NT2/D1 (cell line): ENCODE data around the gene GBF1.

Source experiments
- DNase-seq: peaks from one replicate; pipeline ENCODE4 v3.0.0-alpha.2; 2011; ENCODE audit warnings: low read depth, low spot score
- H3K27me3 ChIP-seq: 2 replicates; pipeline ENCODE4 v1.6.0; 2011; ENCODE audit warnings: mild to moderate bottlenecking; ENCODE audit not compliant: insufficient read length, insufficient read depth
- H3K36me3 ChIP-seq: 2 replicates; pipeline ENCODE4 v1.6.1; 2011; ENCODE audit warnings: mild to moderate bottlenecking, low read length, mixed read lengths; ENCODE audit not compliant: insufficient read depth, insufficient read length
- H3K4me1 ChIP-seq: 2 replicates; pipeline ENCODE4 v1.5.1; 2011; ENCODE audit not compliant: insufficient read depth, insufficient read length
- H3K4me3 ChIP-seq: 2 replicates; pipeline ENCODE4 v1.5.1; 2011; ENCODE audit warnings: low read depth; ENCODE audit not compliant: insufficient read length
- H3K9ac ChIP-seq: 2 replicates; pipeline ENCODE4 v1.6.0; 2011; ENCODE audit warnings: low read depth; ENCODE audit not compliant: insufficient read length
- H3K9me3 ChIP-seq: 2 replicates; pipeline ENCODE4 v1.5.1; 2011; ENCODE audit warnings: mild to moderate bottlenecking, low read length; ENCODE audit not compliant: insufficient read depth
- SUZ12 ChIP-seq: IDR thresholded peaks from 2 replicates; pipeline ENCODE4 v1.6.1; 2011; ENCODE audit not compliant: insufficient read length, insufficient read depth; ENCODE audit errors: extremely low read depth
- YY1 ChIP-seq: IDR thresholded peaks from 2 replicates; pipeline ENCODE4 v1.6.1; 2011; ENCODE audit not compliant: insufficient read length, insufficient read depth
- ZNF274 ChIP-seq: IDR thresholded peaks from 2 replicates; pipeline ENCODE4 v1.6.1; 2011; ENCODE audit warnings: mild to moderate bottlenecking, low read depth, low read length

The GBF1 gene

DNA sequence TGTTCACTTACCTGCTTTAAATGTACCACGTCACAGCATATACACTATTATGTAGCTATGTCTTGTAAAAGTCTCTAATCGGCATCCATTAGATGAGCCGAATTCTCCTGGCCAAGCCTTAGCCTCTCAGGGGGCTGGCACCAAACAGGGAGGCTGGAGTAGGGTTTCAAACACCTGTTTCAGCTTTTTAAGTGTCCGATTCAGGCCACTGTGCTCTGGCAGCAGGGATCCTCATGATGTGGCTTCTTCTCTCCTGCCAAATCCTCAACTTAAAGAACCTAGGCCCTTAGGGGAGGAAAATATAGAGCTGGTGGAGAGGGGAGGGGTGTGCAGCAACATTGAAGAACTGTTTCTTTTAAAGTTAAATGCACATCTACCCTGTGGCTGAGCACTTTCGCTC, 81.7 kb downstream of the GBF1 start:
- H3K9me3 ChIP-seq = no peaks in the 10 kb centered on the region
- H3K4me3 ChIP-seq = no peak overlapping the region
- H3K4me1 ChIP-seq = no peaks in the 10 kb centered on the region
- no peak overlapping the region for H3K9ac ChIP-seq
- H3K27me3 ChIP-seq = no peaks in the 10 kb centered on the region
- no peak for TF ChIP-seq YY1
- TF ChIP-seq SUZ12 = no peak
- no peak for TF ChIP-seq ZNF274
- H3K36me3 ChIP-seq = no peaks in the 10 kb centered on the region
- no peak for DNase-seq

DNA sequence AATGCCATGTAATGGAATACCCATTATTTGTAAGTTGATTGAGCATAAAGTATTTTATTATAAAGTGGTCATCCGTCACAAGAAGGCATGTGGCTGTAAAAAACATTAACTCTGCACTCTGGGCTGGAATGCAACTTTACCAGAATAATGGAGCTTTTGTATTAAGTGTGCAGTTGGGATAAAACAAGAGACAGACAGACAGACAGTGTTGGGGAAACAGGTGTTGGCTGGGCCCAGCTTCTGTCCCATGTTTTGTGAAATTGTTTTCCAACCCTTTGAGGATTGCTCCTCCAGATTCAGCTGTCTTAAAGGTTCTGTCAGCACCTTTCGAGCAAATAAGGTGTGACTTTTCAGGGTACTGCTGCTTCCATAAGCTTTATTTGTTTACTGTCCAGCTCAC, 82.3 kb downstream of the GBF1 start:
- no peak for DNase-seq
- TF ChIP-seq YY1 (no peak), ZNF274 (no peak), SUZ12 (no peak)

DNA sequence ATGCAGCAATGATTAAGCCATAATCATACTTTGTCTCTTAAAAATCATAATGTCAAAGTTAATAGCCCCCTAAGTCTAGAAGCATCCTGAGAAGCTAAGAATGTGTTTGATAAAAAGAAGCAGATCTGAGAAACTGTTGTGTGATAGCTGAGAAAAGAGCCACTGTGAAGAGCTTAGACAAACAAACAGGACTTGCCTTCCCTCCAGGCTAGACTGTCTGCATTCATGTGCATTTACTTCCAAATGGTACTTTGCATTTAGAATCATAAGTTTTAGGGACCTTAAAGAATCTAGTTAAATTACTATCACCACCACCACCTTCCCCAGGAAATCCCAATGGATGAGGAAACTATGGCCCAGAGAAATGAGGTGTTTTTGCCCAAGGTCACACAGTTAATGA, 87.4 kb downstream of the GBF1 start:
- Histone ChIP-seq H3K9ac (no peak overlapping the region), H3K9me3 (no peaks in the 10 kb centered on the region)
- DNase-seq = no peak

More for the DNA sequence above, 82.3 kb downstream of the GBF1 start:
- H3K9ac ChIP-seq = no peak overlapping the region
- H3K36me3 ChIP-seq = no peaks in the 10 kb centered on the region
- no peaks in the 10 kb centered on the region for H3K27me3 ChIP-seq
- no peaks in the 10 kb centered on the region for H3K4me1 ChIP-seq
- no peak overlapping the region for H3K4me3 ChIP-seq
- H3K9me3 ChIP-seq = no peaks in the 10 kb centered on the region

DNA sequence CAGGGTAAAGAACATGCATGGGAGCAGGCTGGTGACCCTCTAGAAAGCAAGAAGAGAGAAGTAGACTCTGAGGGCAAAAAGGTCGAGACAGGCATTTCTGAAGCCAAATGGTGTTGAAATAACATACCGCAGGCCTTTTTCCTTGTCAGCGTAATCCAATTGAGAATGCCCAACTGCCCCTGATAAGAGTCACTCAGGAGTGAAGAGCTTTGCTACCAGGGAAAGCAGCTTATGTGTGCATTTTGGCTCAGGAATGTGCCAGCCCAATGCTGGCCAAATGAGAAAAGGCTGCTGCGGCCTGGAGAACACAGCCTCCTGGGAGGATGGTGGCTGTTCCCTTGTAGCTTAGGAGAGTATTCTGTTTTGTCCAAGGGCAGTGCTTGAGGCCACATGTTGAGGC, 88.8 kb downstream of the GBF1 start:
- Histone ChIP-seq H3K9ac (no peak overlapping the region), H3K27me3 (no peaks in the 10 kb centered on the region), H3K4me3 (no peak overlapping the region), H3K36me3 (peaks cover 6% of the 10 kb centered on the region), H3K4me1 (no peaks in the 10 kb centered on the region), H3K9me3 (no peaks in the 10 kb centered on the region)
- DNase-seq = no peak
- TF ChIP-seq ZNF274 (no peak), SUZ12 (no peak), YY1 (no peak)

More for the DNA sequence above, 87.4 kb downstream of the GBF1 start:
- Histone ChIP-seq H3K27me3 (no peaks in the 10 kb centered on the region), H3K36me3 (peaks cover 6% of the 10 kb centered on the region), H3K4me1 (no peaks in the 10 kb centered on the region), H3K4me3 (no peak overlapping the region)
- TF ChIP-seq ZNF274 = no peak
- TF ChIP-seq SUZ12 = no peak
- TF ChIP-seq YY1 = no peak

DNA sequence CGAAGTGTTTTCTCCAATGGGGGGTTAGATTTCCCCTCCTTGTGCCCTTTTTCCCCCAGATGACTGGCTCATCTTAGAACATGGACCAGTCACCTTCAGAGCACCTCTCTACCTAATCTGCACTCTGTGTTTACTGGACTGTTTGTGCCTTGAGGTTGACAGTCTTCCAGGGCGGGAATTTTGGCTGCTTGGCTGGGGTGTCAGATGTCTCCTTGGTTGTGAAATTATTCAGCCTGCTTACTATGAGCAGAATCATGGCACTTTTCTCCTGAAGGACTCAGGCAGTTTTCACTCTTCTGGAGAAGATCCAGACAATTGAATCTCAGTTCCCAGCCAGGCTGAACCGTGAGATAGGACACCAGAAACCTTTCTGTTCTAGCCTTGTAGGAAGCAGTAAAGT, 89.9 kb downstream of the GBF1 start:
- Histone ChIP-seq H3K36me3 (peaks cover 6% of the 10 kb centered on the region), H3K4me1 (no peaks in the 10 kb centered on the region), H3K4me3 (no peak overlapping the region), H3K9me3 (no peaks in the 10 kb centered on the region), H3K27me3 (no peaks in the 10 kb centered on the region), H3K9ac (no peak overlapping the region)
- DNase-seq = no peak
- no peak for TF ChIP-seq SUZ12
- no peak for TF ChIP-seq ZNF274
- TF ChIP-seq YY1 = no peak

DNA sequence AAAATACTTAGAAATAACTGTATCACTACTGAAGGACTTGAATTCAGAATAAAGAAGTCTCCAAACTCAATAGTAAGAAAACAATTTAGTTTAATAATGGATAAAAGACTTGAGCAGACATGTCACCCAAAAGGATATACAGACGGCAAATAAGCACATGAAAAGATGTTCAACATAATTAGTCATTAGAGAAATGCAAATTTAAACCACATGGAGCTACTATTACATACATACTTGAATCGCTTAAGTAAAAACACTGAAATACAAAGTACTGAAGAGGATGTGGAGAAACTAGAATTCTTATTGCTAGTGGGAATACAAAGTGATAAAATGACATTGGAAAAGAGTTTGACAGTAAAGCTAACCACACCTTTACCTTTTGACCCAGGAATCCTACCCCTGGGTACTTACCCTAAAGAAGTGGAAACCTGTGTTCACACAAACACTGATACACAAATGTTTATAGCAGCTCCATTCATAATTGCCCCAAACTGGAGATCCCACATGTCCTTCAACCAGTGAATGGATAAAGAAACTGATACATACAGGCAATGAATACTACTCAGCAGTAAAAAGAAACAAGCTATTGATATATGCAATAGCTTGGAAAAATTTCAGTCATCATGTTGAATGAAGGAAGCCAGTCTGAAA, 95.8 kb downstream of the GBF1 start:
- no peak for TF ChIP-seq SUZ12
- TF ChIP-seq ZNF274 = no peak
- no peak for TF ChIP-seq YY1
- Histone ChIP-seq H3K4me3 (no peak overlapping the region), H3K36me3 (peaks cover 5% of the 10 kb centered on the region), H3K9me3 (no peaks in the 10 kb centered on the region), H3K4me1 (no peaks in the 10 kb centered on the region), H3K9ac (no peak overlapping the region), H3K27me3 (peaks cover 31% of the 10 kb centered on the region)
- no peak for DNase-seq

DNA sequence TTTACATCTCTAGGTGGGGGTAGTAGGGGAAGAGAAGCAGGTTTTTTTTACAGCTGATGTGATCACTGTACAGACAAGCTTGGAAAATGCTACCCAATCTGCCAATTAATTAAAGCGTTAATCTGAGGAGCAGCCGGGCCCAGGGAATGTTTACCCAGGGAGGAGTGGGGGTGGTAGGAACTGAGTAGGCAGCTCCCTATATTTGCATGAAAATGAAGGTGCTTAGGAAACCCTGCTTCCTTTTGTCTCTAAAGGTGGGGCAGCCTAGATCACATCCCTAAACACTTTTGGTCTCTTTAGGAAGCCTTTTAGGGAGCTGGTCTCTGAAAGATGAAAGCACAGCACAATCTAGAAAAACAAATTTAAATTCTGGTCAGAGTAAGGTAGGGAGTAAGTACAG, 97.1 kb downstream of the GBF1 start:
- TF ChIP-seq SUZ12 (no peak), YY1 (no peak), ZNF274 (no peak)
- Histone ChIP-seq H3K9me3 (no peaks in the 10 kb centered on the region), H3K4me3 (no peak overlapping the region), H3K9ac (no peak overlapping the region), H3K4me1 (no peaks in the 10 kb centered on the region), H3K36me3 (peaks cover 9% of the 10 kb centered on the region), H3K27me3 (peaks cover 31% of the 10 kb centered on the region)
- peak; percentile 78 for DNase-seq
